H1 (cell line): Measurements from ENCODE around the gene MEF2C. TPM values are rescaled to one million over a fixed set of nuclear protein-coding genes. Genes with fewer than 3 reads are reported as not detected.

Experiments
- CBX8 ChIP-seq: fragments of 300-800, 300-1000 bp; sonication (generic); IDR thresholded peaks from 2 replicates; pipeline ENCODE4 v1.7.1; 2016; ENCODE audit warnings: low read depth, low read length, borderline replicate concordance
- EZH2 ChIP-seq: fragments of 200-600 bp; sonication (generic); IDR thresholded peaks from 2 replicates; pipeline ENCODE4 v1.7.1; 2012; ENCODE audit warnings: low read depth, mild to moderate bottlenecking, moderate library complexity, low read length, inconsistent platforms; ENCODE audit not compliant: severe bottlenecking
- JUN ChIP-seq: IDR thresholded peaks from 2 replicates; pipeline ENCODE4 v1.6.1; 2011; ENCODE audit warnings: low read depth, mild to moderate bottlenecking, improper control_type of control experiment, low read length
- JUND ChIP-seq: IDR thresholded peaks from 2 replicates; pipeline ENCODE4 v1.6.1; 2011; ENCODE audit warnings: mild to moderate bottlenecking, improper control_type of control experiment, low read length
- SP2 ChIP-seq: IDR thresholded peaks from 2 replicates; pipeline ENCODE4 v1.6.1; 2012; ENCODE audit warnings: mild to moderate bottlenecking, low read length, inconsistent platforms
- polyA plus RNA-seq, 7 experiments: library from polyadenylated mRNA; depleted of rRNA in 3 of 7; stranded (reverse) in 5 of 7; unstranded in 2 of 7; fragments of >200 nt in 5 of 7; fragments of 200-250 nt in 2 of 7; gene quantifications; 1 replicate in 5 of 7; 2 replicates in 1 of 7; 4 replicates in 1 of 7; pipeline versions ENCODE4 v1.2.1 to v1.2.3, GENCODE V29; 2011 to 2013; ENCODE audit warnings: missing spikeins in 2 of 7, mixed read lengths in 2 of 7
- total RNA-seq: library from RNA; stranded (reverse); fragmentation: NEBNext Ultra II Directional; extraction: Animal tissue kit (Norgen Biotek cat#: 25700); gene quantifications from 2 replicates; pipeline ENCODE4 v1.2.1, GENCODE V29; 2021
- TF ChIP-seq, protein P1 (sequence below), 3 experiments: IDR thresholded peaks; 1 replicate in 2 of 3; 2 replicates in 1 of 3; pipeline versions ENCODE4 v1.5.1 to v1.6.1; 2011; ENCODE audit warnings: low read length in 3 of 3, mild to moderate bottlenecking in 3 of 3, inconsistent platforms in 2 of 3, low read depth in 1 of 3, moderate library complexity in 1 of 3; ENCODE audit not compliant: insufficient read depth in 1 of 3; ENCODE audit errors: control extremely low read depth in 1 of 3

Gene MEF2C
- total and polyA plus RNA-seq, 2 of the 8 experiments (the other 6 are each of a cell fraction or from before 2014, with no cell fraction given) = 0.59 to 0.99 TPM

GRCh38 chr5:88746438-88746882 lies 136.5 kb downstream of the MEF2C start (continued):
- TF ChIP-seq, protein P1, sequence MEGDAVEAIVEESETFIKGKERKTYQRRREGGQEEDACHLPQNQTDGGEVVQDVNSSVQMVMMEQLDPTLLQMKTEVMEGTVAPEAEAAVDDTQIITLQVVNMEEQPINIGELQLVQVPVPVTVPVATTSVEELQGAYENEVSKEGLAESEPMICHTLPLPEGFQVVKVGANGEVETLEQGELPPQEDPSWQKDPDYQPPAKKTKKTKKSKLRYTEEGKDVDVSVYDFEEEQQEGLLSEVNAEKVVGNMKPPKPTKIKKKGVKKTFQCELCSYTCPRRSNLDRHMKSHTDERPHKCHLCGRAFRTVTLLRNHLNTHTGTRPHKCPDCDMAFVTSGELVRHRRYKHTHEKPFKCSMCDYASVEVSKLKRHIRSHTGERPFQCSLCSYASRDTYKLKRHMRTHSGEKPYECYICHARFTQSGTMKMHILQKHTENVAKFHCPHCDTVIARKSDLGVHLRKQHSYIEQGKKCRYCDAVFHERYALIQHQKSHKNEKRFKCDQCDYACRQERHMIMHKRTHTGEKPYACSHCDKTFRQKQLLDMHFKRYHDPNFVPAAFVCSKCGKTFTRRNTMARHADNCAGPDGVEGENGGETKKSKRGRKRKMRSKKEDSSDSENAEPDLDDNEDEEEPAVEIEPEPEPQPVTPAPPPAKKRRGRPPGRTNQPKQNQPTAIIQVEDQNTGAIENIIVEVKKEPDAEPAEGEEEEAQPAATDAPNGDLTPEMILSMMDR (IDR thresholded peaks at IDR 0.05; ENCODE audit: control extremely low read depth in 1 of 3, insufficient read depth in 1 of 3, low read depth in 1 of 3, low read length in 3 of 3) = no peak
- TF ChIP-seq EZH2 (no peak), CBX8 (no peak), JUN (no peak), SP2 (no peak), JUND (no peak)
